ENCODE data around the gene KCNH2. TPM values are rescaled to one million over a fixed set of nuclear protein-coding genes. Genes with fewer than 3 reads are reported as not detected.

KCNH2 gene
- total and polyA plus RNA-seq, 2 donors (not counting 1 experiment from before 2014, with no cell fraction given) = 0.86 to 2.7 TPM

- Histone ChIP-seq H3K4me2 (replicated peaks; ENCODE audit: low read depth, low read length, poor library complexity, severe bottlenecking) (no peak overlapping the region), H2AFZ (ENCODE audit: insufficient read depth, low read depth, low read length, poor library complexity, severe bottlenecking) (no peak overlapping the region), H3K9ac (ENCODE audit: low read length) (no peak overlapping the region), H3K27me3 (replicated peaks in 1 of 4; ENCODE audit: control extremely low read depth in 1 of 4, control insufficient read depth in 3 of 4, insufficient read depth in 4 of 4, low read length in 3 of 4) (peaks cover 0 to 43% (median 18%) of the 10 kb centered on the region in 4 experiments), H3K36me3 (replicated peaks in 1 of 2; ENCODE audit: control extremely low read depth in 1 of 2, control insufficient read depth in 1 of 2, extremely low read depth in 1 of 2, insufficient read depth in 2 of 2, low read length in 1 of 2) (no peaks in the 10 kb centered on the region), H3K27ac (ENCODE audit: low read length in 2 of 2) (no peak overlapping the region), H4K20me1 (ENCODE audit: control insufficient read depth, insufficient read depth, low read length, poor library complexity, severe bottlenecking) (no peaks in the 10 kb centered on the region), H3K4me3 (ENCODE audit: control extremely low read depth in 1 of 5, extremely low read depth in 1 of 5, insufficient read depth in 1 of 5, low read depth in 2 of 5, low read length in 4 of 5) (no peak overlapping the region), H3K79me2 (ENCODE audit: control insufficient read depth, insufficient read depth, low read length) (no peaks in the 10 kb centered on the region), H3K9me3 (ENCODE audit: control extremely low read depth in 1 of 3, control insufficient read depth in 2 of 3, insufficient read depth in 1 of 3, low read length in 2 of 3) (peaks cover 0 to 28% (median 0%) of the 10 kb centered on the region in 3 donors), H3K4me1 (ENCODE audit: control insufficient read depth in 2 of 2, insufficient read depth in 2 of 2, low read length in 2 of 2) (peaks cover 36 to 48% of the 10 kb centered on the region in 2 donors)
- TF ChIP-seq EZH2 (IDR thresholded peaks at IDR 0.05; ENCODE audit: borderline replicate concordance, insufficient read depth, low read depth, low read length, poor library complexity, severe bottlenecking) (no peak), CTCF (IDR thresholded peaks at IDR 0.05) (no peak)
- H3K4me1 Mint-ChIP-seq = peaks cover 53% of the 10 kb centered on the region
- no peak for DNase-seq
- 91% methylated on average over 15 of the region's 15 CpGs for WGBS (ENCODE audit: insufficient coverage)
- no peak overlapping the region for H3K27ac Mint-ChIP-seq
- ATAC-seq (ENCODE audit: low read depth) = no peak
- intact Hi-C loops (cut with micrococcal nuclease) = no loop called here
- H3K9me3 Mint-ChIP-seq (ENCODE audit: insufficient read depth) = no peaks in the 10 kb centered on the region
- H3K27me3 Mint-ChIP-seq = peaks cover 26% of the 10 kb centered on the region
- CTCF ChIA-PET = interaction anchor here (1.0 to 3.1 kb wide), 5 partner anchors 9 to 119 kb away, joined by 3 to 25 read pairs (median 3); partner anchors contain the start of gene ABCB8
- POLR2A ChIA-PET = interaction anchor here (2.3 kb wide), 1 partner anchor 11 kb away, joined by 11 read pairs; the partner anchor contains the start of gene ABCB8
- peak overlapping the region; percentile 91 for H3K4me3 Mint-ChIP-seq
These were observed 38.8 kb upstream of the KCNH2 start for GRCh38 chr7:151016942-151017341.

- ChIA-PET CTCF (interaction anchor here (1.0 to 1.5 kb wide), 3 partner anchors 8 to 118 kb away, joined by 3 read pairs; no protein-coding TSS in a partner anchor), POLR2A (no interaction called here)
- Mint-ChIP-seq H3K27me3 (peaks cover 29% of the 10 kb centered on the region), H3K4me1 (peaks cover 53% of the 10 kb centered on the region), H3K27ac (no peak overlapping the region), H3K4me3 (no peak overlapping the region), H3K9me3 (ENCODE audit: insufficient read depth) (no peaks in the 10 kb centered on the region)
- no peak for DNase-seq
- Histone ChIP-seq H3K27ac (ENCODE audit: low read length in 2 of 2) (no peak overlapping the region), H3K9me3 (ENCODE audit: control extremely low read depth in 1 of 3, control insufficient read depth in 2 of 3, insufficient read depth in 1 of 3, low read length in 2 of 3) (peaks cover 0 to 28% (median 0%) of the 10 kb centered on the region in 3 donors), H3K4me3 (ENCODE audit: control extremely low read depth in 1 of 5, extremely low read depth in 1 of 5, insufficient read depth in 1 of 5, low read depth in 2 of 5, low read length in 4 of 5) (no peak overlapping the region), H2AFZ (ENCODE audit: insufficient read depth, low read depth, low read length, poor library complexity, severe bottlenecking) (no peak overlapping the region), H4K20me1 (ENCODE audit: control insufficient read depth, insufficient read depth, low read length, poor library complexity, severe bottlenecking) (no peaks in the 10 kb centered on the region), H3K9ac (ENCODE audit: low read length) (no peak overlapping the region), H3K4me1 (ENCODE audit: control insufficient read depth in 2 of 2, insufficient read depth in 2 of 2, low read length in 2 of 2) (peaks cover 36 to 48% of the 10 kb centered on the region in 2 donors), H3K79me2 (ENCODE audit: control insufficient read depth, insufficient read depth, low read length) (no peaks in the 10 kb centered on the region), H3K4me2 (replicated peaks; ENCODE audit: low read depth, low read length, poor library complexity, severe bottlenecking) (no peak overlapping the region), H3K27me3 (replicated peaks in 1 of 4; ENCODE audit: control extremely low read depth in 1 of 4, control insufficient read depth in 3 of 4, insufficient read depth in 4 of 4, low read length in 3 of 4) (peaks cover 0 to 41% (median 18%) of the 10 kb centered on the region in 4 experiments), H3K36me3 (replicated peaks in 1 of 2; ENCODE audit: control extremely low read depth in 1 of 2, control insufficient read depth in 1 of 2, extremely low read depth in 1 of 2, insufficient read depth in 2 of 2, low read length in 1 of 2) (no peaks in the 10 kb centered on the region)
- ATAC-seq (ENCODE audit: low read depth) = no peak
- no peak for TF ChIP-seq CTCF (IDR thresholded peaks at IDR 0.05)
- no peak for TF ChIP-seq EZH2 (IDR thresholded peaks at IDR 0.05; ENCODE audit: borderline replicate concordance, insufficient read depth, low read depth, low read length, poor library complexity, severe bottlenecking)
- 89% methylated on average over 7 of the region's 8 CpGs for WGBS (ENCODE audit: insufficient coverage)
- intact Hi-C loops (cut with micrococcal nuclease) = no loop called here
These were observed 38.4 kb upstream of the KCNH2 start for GRCh38 chr7:151016505-151016904.
